Measurements from ENCODE around the gene SMIM22. TPM values are rescaled to one million over a fixed set of nuclear protein-coding genes. Genes with fewer than 3 reads are reported as not detected.

The SMIM22 gene
- total RNA-seq, 2 experiments from 2014 or later, result not detected

DNA sequence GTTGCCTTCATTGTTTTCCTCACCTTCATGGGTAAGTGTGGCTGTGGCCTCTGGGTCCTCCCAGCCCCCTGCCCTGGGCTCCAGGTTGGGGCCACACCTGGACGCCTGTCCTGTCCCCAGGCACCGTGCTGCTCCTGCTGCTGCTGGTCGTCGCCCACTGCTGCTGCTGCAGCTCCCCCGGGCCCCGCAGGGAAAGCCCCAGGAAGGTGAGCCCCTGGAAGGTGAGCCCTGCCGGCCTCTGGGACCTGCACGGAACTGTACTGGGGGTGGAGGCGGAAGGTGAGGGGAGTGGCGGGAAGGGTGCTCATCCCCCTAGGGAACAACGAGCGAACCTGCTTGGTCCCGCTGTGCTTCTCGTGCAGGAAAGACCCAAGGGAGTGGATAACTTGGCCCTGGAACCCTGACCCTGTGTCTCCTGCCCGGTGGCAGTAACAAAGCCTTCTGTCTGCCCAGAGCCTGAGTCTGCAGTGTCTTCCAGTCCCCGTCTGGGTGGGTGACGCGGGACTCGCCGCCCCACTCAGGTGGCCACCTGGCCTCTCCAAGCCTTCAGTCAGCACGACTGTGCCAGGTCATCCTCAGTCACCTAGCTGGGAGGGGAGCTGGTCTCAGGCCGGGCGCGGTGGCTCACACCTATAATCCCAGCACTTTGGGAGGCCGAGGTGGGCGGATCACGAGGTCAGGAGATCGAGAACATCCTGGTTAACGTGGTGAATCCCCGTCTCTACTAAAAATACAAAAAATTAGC lies 831 bp downstream of the SMIM22 start:
- ATAC-seq (no peak), DNase-seq (no peak)
- TF ChIP-seq, protein P1, sequence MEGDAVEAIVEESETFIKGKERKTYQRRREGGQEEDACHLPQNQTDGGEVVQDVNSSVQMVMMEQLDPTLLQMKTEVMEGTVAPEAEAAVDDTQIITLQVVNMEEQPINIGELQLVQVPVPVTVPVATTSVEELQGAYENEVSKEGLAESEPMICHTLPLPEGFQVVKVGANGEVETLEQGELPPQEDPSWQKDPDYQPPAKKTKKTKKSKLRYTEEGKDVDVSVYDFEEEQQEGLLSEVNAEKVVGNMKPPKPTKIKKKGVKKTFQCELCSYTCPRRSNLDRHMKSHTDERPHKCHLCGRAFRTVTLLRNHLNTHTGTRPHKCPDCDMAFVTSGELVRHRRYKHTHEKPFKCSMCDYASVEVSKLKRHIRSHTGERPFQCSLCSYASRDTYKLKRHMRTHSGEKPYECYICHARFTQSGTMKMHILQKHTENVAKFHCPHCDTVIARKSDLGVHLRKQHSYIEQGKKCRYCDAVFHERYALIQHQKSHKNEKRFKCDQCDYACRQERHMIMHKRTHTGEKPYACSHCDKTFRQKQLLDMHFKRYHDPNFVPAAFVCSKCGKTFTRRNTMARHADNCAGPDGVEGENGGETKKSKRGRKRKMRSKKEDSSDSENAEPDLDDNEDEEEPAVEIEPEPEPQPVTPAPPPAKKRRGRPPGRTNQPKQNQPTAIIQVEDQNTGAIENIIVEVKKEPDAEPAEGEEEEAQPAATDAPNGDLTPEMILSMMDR (IDR thresholded peaks at IDR 0.05), result no peak
- Mint-ChIP-seq H3K27me3 (no peaks in the 10 kb centered on the region), H3K4me1 (ENCODE audit: low read depth) (peaks cover 2% of the 10 kb centered on the region), H3K36me3 (ENCODE audit: low read depth) (no peaks in the 10 kb centered on the region), H3K4me3 (no peak overlapping the region), H3K27ac (no peak overlapping the region), H3K9me3 (no peaks in the 10 kb centered on the region)
- intact Hi-C loops (cut with micrococcal nuclease), result no loop called here
- POLR2A ChIA-PET, result interaction anchor here (0.9 kb wide), 1 partner anchor 28 kb away, joined by 3 read pairs; no protein-coding TSS in a partner anchor
- CTCF ChIA-PET, result no interaction called here

DNA sequence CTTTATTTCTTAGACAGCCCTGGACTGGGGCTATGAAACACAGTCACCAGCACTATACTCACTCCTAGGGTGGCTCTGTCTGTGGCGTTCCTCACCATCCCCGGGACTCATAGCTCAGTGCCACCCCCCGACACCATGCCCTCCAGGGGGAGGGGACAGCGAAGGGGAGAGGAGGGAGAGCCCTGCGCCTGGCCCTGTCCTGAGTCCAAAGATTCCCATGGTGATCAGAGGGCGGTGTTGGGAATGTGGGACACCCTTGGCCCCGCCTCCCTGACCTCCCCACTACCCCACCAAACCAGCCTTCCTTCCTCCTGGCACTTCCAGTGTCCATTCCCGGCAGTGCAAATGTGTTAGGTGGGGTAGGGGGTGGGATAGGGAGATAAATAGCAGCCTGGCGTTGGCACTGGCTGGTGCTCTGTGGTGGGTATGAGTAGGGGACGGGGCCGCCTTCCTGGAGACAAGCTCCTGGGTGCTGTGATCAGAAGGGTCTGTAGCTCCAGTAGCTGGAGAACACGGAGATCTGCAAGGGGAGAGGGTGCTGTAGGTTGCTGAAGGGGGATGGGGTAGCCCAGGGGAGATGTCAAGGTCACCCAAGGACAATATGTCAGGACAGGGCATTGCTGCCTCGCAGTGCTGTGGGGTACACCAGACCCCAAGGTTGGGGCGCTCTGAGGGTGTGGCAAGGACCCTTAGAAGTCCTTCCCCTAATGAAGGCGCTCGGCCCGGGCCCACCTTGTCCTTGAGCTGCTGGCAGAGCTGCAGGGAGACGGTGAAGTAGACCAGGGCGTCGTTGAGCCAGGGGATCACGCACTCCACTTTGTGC lies 2.0 kb downstream of the SMIM22 start:
- H3K4me3 Mint-ChIP-seq, result no peak overlapping the region
- no peaks in the 10 kb centered on the region for H3K36me3 Mint-ChIP-seq (ENCODE audit: low read depth)
- ATAC-seq (no peak), DNase-seq (no peak)
- H3K4me1 Mint-ChIP-seq (ENCODE audit: low read depth), result peaks cover 6% of the 10 kb centered on the region
- no peak overlapping the region for H3K27ac Mint-ChIP-seq
- TF ChIP-seq, protein P1 (IDR thresholded peaks at IDR 0.05), result no peak
- no peaks in the 10 kb centered on the region for H3K9me3 Mint-ChIP-seq
- CTCF ChIA-PET, result no interaction called here
- intact Hi-C loops (cut with micrococcal nuclease), result no loop called here
- POLR2A ChIA-PET, result no interaction called here
- H3K27me3 Mint-ChIP-seq, result no peaks in the 10 kb centered on the region

DNA sequence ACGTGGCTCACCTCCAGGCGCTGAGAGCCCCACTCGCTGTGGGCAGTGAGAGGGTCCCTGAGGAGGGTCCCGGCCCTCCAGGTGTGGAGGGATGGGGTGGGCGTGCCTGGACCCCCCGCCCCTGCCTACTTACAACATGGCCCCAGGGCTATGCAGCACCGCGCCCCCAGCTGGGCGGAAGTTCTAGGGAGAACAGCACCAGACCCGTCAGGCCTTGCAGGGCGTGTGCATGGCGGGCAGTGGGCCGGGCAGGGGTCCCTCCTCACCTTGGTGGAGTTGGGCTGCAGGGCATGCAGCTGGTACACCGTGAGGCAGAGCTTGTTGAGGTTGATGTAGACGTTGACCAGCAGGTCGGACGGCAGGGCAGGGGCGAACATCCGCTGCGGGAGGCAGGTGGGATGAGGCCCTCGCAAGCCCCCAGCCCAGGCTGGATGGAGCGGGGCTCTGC lies 2.7 kb downstream of the SMIM22 start:
- Mint-ChIP-seq H3K27me3 (no peaks in the 10 kb centered on the region), H3K36me3 (ENCODE audit: low read depth) (no peaks in the 10 kb centered on the region), H3K4me1 (ENCODE audit: low read depth) (peaks cover 6% of the 10 kb centered on the region), H3K27ac (no peak overlapping the region), H3K9me3 (no peaks in the 10 kb centered on the region), H3K4me3 (no peak overlapping the region)
- ChIA-PET CTCF (no interaction called here), POLR2A (no interaction called here)
- no peak for ATAC-seq
- TF ChIP-seq, protein P1 (IDR thresholded peaks at IDR 0.05), result no peak
- intact Hi-C loops (cut with micrococcal nuclease), result no loop called here
- no peak for DNase-seq

DNA sequence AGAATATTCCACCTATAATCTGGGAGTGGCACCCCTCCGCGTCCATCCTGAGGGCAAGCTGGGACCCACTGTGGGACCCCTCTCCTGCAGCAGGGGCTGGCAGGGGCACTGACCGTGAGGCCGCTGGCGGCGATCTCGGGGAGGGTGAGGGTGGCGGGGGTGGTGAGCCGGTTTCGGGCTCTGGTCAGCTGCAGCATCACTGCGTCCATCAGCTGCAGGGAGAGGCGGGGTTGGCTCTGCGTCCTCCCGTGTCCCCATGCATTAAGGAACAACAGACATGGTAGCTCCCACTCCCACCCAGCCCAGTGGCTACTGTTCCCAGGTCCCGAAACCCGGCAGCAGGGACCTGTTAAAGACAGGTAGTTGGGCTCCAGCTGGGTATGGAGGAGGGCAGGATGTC lies 3.3 kb downstream of the SMIM22 start:
- no peaks in the 10 kb centered on the region for H3K36me3 Mint-ChIP-seq (ENCODE audit: low read depth)
- no peak for ATAC-seq
- no peak overlapping the region for H3K27ac Mint-ChIP-seq
- intact Hi-C loops (cut with micrococcal nuclease), result no loop called here
- H3K27me3 Mint-ChIP-seq, result no peaks in the 10 kb centered on the region
- H3K4me3 Mint-ChIP-seq, result no peak overlapping the region
- H3K4me1 Mint-ChIP-seq (ENCODE audit: low read depth), result peaks cover 10% of the 10 kb centered on the region
- CTCF ChIA-PET, result interaction anchor here (1.1 kb wide), 1 partner anchor 38 kb away, joined by 3 read pairs; no protein-coding TSS in a partner anchor
- H3K9me3 Mint-ChIP-seq, result no peaks in the 10 kb centered on the region
- POLR2A ChIA-PET, result no interaction called here
- DNase-seq, result no peak
- TF ChIP-seq, protein P1 (IDR thresholded peaks at IDR 0.05), result no peak
